Omental fat pad (tissue), 4 donors: ENCODE data around the gene RPL28. TPM values are rescaled to one million over a fixed set of nuclear protein-coding genes. Genes with fewer than 3 reads are reported as not detected.

ENCODE experiments used
- ATAC-seq: fragments of 150-250 bp; one replicate; pipeline ENCODE4 v1.9.1; 2016; ENCODE audit warnings: mild to moderate bottlenecking, moderate library complexity; ENCODE audit not compliant: low FRiP score
- DNase-seq: peaks from one replicate; pipeline ENCODE4 v3.0.0-alpha.2; 2019; ENCODE audit warnings: low spot score
- CTCF ChIP-seq, 3 donors: fragments of 450-650 bp; IDR thresholded peaks; one replicate each; pipeline ENCODE4 v1.5.1; 2016 to 2017; ENCODE audit warnings: antibody characterized with exemption in 3 of 3, mild to moderate bottlenecking in 3 of 3, moderate library complexity in 2 of 3
- total RNA-seq, 4 donors: library from RNA; depleted of rRNA; stranded (reverse); fragments of >200 nt; gene quantifications; one replicate each; pipeline ENCODE4 v1.1.0, GENCODE V29; 2016

The RPL28 gene
- total RNA-seq, 4 donors from 2014 or later, result 490 to 747 (median 555) TPM

- DNase-seq (no peak), ATAC-seq (no peak)
- TF ChIP-seq CTCF (IDR thresholded peaks at IDR 0.05), result no peak
These were observed 51.7 kb downstream of the RPL28 start for GRCh38 chr19:55437410-55437809.

- DNase-seq (no peak), ATAC-seq (no peak)
- no peak for TF ChIP-seq CTCF (IDR thresholded peaks at IDR 0.05)
These were observed 53.3 kb downstream of the RPL28 start for GRCh38 chr19:55439052-55439451.

GRCh38 chr19:55440411-55441105 is 54.8 kb downstream of the RPL28 start:
- TF ChIP-seq CTCF (IDR thresholded peaks at IDR 0.05), result no peak
- DNase-seq (no peak), ATAC-seq (no peak)

- no peak for DNase-seq
These were observed 55.6 kb downstream of the RPL28 start for GRCh38 chr19:55441319-55441691.

GRCh38 chr19:55441692-55442321 is 56.1 kb downstream of the RPL28 start:
- TF ChIP-seq CTCF (IDR thresholded peaks at IDR 0.05), result no peak
- DNase-seq (no peak), ATAC-seq (no peak)

More at GRCh38 chr19:55441319-55441691, 55.6 kb downstream of the RPL28 start:
- ATAC-seq, result no peak
- no peak for TF ChIP-seq CTCF (IDR thresholded peaks at IDR 0.05)

GRCh38 chr19:55442372-55442961 is 56.7 kb downstream of the RPL28 start:
- DNase-seq (no peak), ATAC-seq (no peak)
- TF ChIP-seq CTCF (IDR thresholded peaks at IDR 0.05), result no peak
